WTC11 (cell line): ENCODE data around the gene TDRD9. TPM values are rescaled to one million over a fixed set of nuclear protein-coding genes. Genes with fewer than 3 reads are reported as not detected.

Experiments
- ATAC-seq: fragments of 200-7000 bp; cut with Tn5 transposase; 2 replicates; pipeline ENCODE4 v1.10.0; 2021; ENCODE audit warnings: mild to moderate bottlenecking, moderate library complexity
- CTCF ChIA-PET: fragments of 300-600 bp; sonication (Branson Sonifier 250); formaldehyde crosslinking; loops from one replicate; lab custom pipeline; 2021; ENCODE audit warnings: antibody characterized with exemption; lab: Charles Lee
- POLR2A ChIA-PET: fragments of 350-600 bp; sonication (Branson Sonifier 250); formaldehyde crosslinking; loops from one replicate; lab custom pipeline; 2021; ENCODE audit warnings: antibody characterized with exemption; lab: Charles Lee
- DNase-seq: peaks from one replicate; pipeline ENCODE4 v3.0.0; 2021; ENCODE audit warnings: low spot score
- H3K27ac Mint-ChIP-seq: 2 replicates; pipeline ENCODE4 v1.8.0; 2021; ENCODE audit warnings: mixed read lengths
- H3K27me3 Mint-ChIP-seq: 2 replicates; pipeline ENCODE4 v1.8.0; 2021; ENCODE audit warnings: low read depth, mild to moderate bottlenecking, moderate library complexity, mixed read lengths
- H3K36me3 Mint-ChIP-seq: 2 replicates; pipeline ENCODE4 v1.8.0; 2021; ENCODE audit warnings: mixed read lengths
- H3K4me1 Mint-ChIP-seq: 2 replicates; pipeline ENCODE4 v1.8.0; 2022; ENCODE audit warnings: mixed read lengths
- H3K4me3 Mint-ChIP-seq: 2 replicates; pipeline ENCODE4 v1.8.0; 2021; ENCODE audit warnings: mild to moderate bottlenecking, moderate library complexity, mixed read lengths
- H3K9me3 Mint-ChIP-seq: 2 replicates; pipeline ENCODE4 v1.8.0; 2021; ENCODE audit warnings: mixed read lengths
- ARID4B ChIP-seq: sonication (generic); formaldehyde crosslinking; IDR thresholded peaks from 2 replicates; pipeline ENCODE4 v1.8.0; 2023; ENCODE audit warnings: missing genetic modification reagents, mild to moderate bottlenecking, borderline replicate concordance
- GABPB1 ChIP-seq: sonication (generic); formaldehyde crosslinking; IDR thresholded peaks from 2 replicates; pipeline ENCODE4 v1.8.1; 2023; ENCODE audit warnings: mild to moderate bottlenecking, missing genetic modification reagents
- GRHL2 ChIP-seq: fragments of 250-450 bp; sonication (Bioruptor Pico); IDR thresholded peaks from 2 replicates; pipeline ENCODE4 v1.8.0; 2022; ENCODE audit warnings: mild to moderate bottlenecking, moderate library complexity; ENCODE audit not compliant: insufficient replicate concordance, severe bottlenecking
- JUN ChIP-seq: sonication (generic); formaldehyde crosslinking; IDR thresholded peaks from 2 replicates; pipeline ENCODE4 v1.8.0; 2023; ENCODE audit warnings: mild to moderate bottlenecking, missing genetic modification reagents
- MAX ChIP-seq: sonication (generic); formaldehyde crosslinking; IDR thresholded peaks from 2 replicates; pipeline ENCODE4 v1.8.0; 2022; ENCODE audit warnings: mild to moderate bottlenecking, missing genetic modification reagents
- OVOL2 ChIP-seq: fragments of 250-450 bp; sonication (Bioruptor Pico); IDR thresholded peaks from 2 replicates; pipeline ENCODE4 v1.9.0; 2021; ENCODE audit warnings: mild to moderate bottlenecking, borderline replicate concordance
- PRDM15 ChIP-seq: sonication (generic); formaldehyde crosslinking; IDR thresholded peaks from 2 replicates; pipeline ENCODE4 v1.8.0; 2022; ENCODE audit warnings: missing genetic modification reagents
- ZNF138 ChIP-seq: sonication (generic); formaldehyde crosslinking; conservative IDR thresholded peaks from 2 replicates; pipeline ENCODE4 v1.8.1; 2022; ENCODE audit warnings: mild to moderate bottlenecking, moderate library complexity, missing genetic modification reagents
- ZNF425 ChIP-seq: fragments of 250-450 bp; sonication (Bioruptor Pico); conservative IDR thresholded peaks from 2 replicates; pipeline ENCODE4 v1.9.0; 2021; ENCODE audit warnings: mild to moderate bottlenecking
- ZNF532 ChIP-seq: fragments of 250-450 bp; sonication (Bioruptor Pico); IDR thresholded peaks from 2 replicates; pipeline ENCODE4 v1.9.0; 2021; ENCODE audit warnings: mild to moderate bottlenecking, borderline replicate concordance
- total RNA-seq: library from RNA; stranded (reverse); gene quantifications from 3 replicates; pipeline ENCODE4 v1.2.3, GENCODE V29; 2021

The TDRD9 gene
- total RNA-seq, 1 experiment from 2014 or later, result 0.17 TPM

- no peak overlapping the region for H3K4me3 Mint-ChIP-seq
- H3K4me1 Mint-ChIP-seq, result no peaks in the 10 kb centered on the region
- H3K9me3 Mint-ChIP-seq, result peaks cover 7% of the 10 kb centered on the region
- no peak for ATAC-seq
- ChIA-PET CTCF (interaction anchor here (1.1 to 4.1 kb wide), 19 partner anchors 10 to 977 kb away, joined by 3 to 118 read pairs (median 9); partner anchors contain the start of genes XRCC3 and ZFYVE21), POLR2A (no interaction called here)
- DNase-seq, result no peak
- H3K36me3 Mint-ChIP-seq, result peaks cover 6% of the 10 kb centered on the region
- peaks cover 9% of the 10 kb centered on the region for H3K27me3 Mint-ChIP-seq
- TF ChIP-seq ZNF532 (CRISPR knock-in tag) (no peak), OVOL2 (CRISPR knock-in tag) (no peak), ZNF425 (no peak), JUN (CRISPR knock-in tag) (no peak), MAX (CRISPR knock-in tag) (no peak), ARID4B (no peak), ZNF138 (CRISPR knock-in tag) (no peak), GRHL2 (no peak), GABPB1 (CRISPR knock-in tag) (no peak), PRDM15 (CRISPR knock-in tag) (no peak)
- no peak overlapping the region for H3K27ac Mint-ChIP-seq
Measured at GRCh38 chr14:103899833-103900232, 28.4 kb upstream of the TDRD9 start.
